Stomach (tissue), 9 donors: Measurements from ENCODE around the gene ACKR1. TPM values are rescaled to one million over a fixed set of nuclear protein-coding genes. Genes with fewer than 3 reads are reported as not detected.

Experiments
- DNase-seq, 2 donors: peaks; one replicate each; pipeline versions ENCODE4 v3.0.0 to v3.0.0-alpha.2; 2013 to 2019
- H3K27ac ChIP-seq, 5 donors: fragments of 200-600 bp in 4 of 5; sonication (generic) in 4 of 5; one replicate each; pipeline ENCODE4 v1.5.1; 2013 to 2019; ENCODE audit warnings: mild to moderate bottlenecking in 1 of 5, moderate library complexity in 1 of 5
- H3K27me3 ChIP-seq, 3 donors: fragments of 200-600 bp; sonication (generic); one replicate each; pipeline ENCODE4 v1.5.1; 2017 to 2019; ENCODE audit warnings: mixed run types in 1 of 3
- H3K36me3 ChIP-seq, 4 donors: fragments of 200-600 bp; sonication (generic); 1 replicate in 3 of 4; 2 replicates in 1 of 4; pipeline ENCODE4 v1.5.1; 2016 to 2019
- H3K4me1 ChIP-seq, 4 donors: fragments of 200-600 bp; sonication (generic); one replicate each; pipeline ENCODE4 v1.5.1; 2016 to 2019
- H3K4me3 ChIP-seq, 4 donors: fragments of 200-600 bp; sonication (generic) in 3 of 4; one replicate each; pipeline ENCODE4 v1.5.1; 2016 to 2019; ENCODE audit warnings: mild to moderate bottlenecking in 1 of 4
- H3K9me3 ChIP-seq, 4 donors: fragments of 200-600 bp; sonication (generic); one replicate each; pipeline ENCODE4 v1.5.1; 2016 to 2019
- CTCF ChIP-seq, 7 experiments: fragments of 450-650 bp in 4 of 7; fragments of 200-600 bp in 3 of 7; sonication (generic) in 3 of 7; IDR thresholded peaks; one replicate each; pipeline ENCODE4 v1.5.1; 2016 to 2019; ENCODE audit warnings: antibody characterized with exemption in 7 of 7, control low read depth in 2 of 7, mild to moderate bottlenecking in 1 of 7
- EP300 ChIP-seq: sonication (generic); formaldehyde crosslinking; IDR thresholded peaks from one replicate; pipeline ENCODE4 v1.6.1; 2017; ENCODE audit warnings: antibody characterized with exemption
- POLR2A ChIP-seq, 4 donors: fragments of 450-650 bp; IDR thresholded peaks; one replicate each; pipeline ENCODE4 v1.6.1; 2016; ENCODE audit warnings: antibody characterized with exemption in 4 of 4, control low read depth in 2 of 4, mild to moderate bottlenecking in 1 of 4, moderate library complexity in 1 of 4
- POLR2AphosphoS5 ChIP-seq, 3 donors: sonication (generic); formaldehyde crosslinking; IDR thresholded peaks; one replicate each; pipeline ENCODE4 v1.6.1; 2016; ENCODE audit warnings: antibody characterized with exemption in 3 of 3
- WGBS, 5 donors: extraction: QIAGEN DNeasy Blood & Tissue Kit in 3 of 5; methylation state at CpG; one replicate each; pipeline versions ENCODE4 v1.1.5 to v1.1.7; 2013 to 2018; 5-methylcytosine and 5-hydroxymethylcytosine counted together
- intact Hi-C: fragments of 100-400 bp; cut with DNase I; formaldehyde crosslinking; loops from one replicate; pipeline ENCODE4 v1.15.1; 2023; ENCODE audit warnings: low total_unique reads
- polyA plus RNA-seq, 3 donors: library from polyadenylated mRNA; stranded (reverse); fragments of 200-250 nt; gene quantifications; one replicate each; pipeline ENCODE4 v1.2.3, GENCODE V29; 2013
- total RNA-seq, 5 donors: library from RNA; depleted of rRNA; stranded (reverse); fragments of >200 nt; gene quantifications; one replicate each; pipeline versions ENCODE4 v1.1.0 to v1.2.3, GENCODE V29; 2014 to 2016
- donor health status: healthy with polysubstance abuse.
- donor health status: Bipolar disorder and iron deficiency.
- donor health status: healthy.

ACKR1 gene
- total and polyA plus RNA-seq, 8 donors, result 4.3 to 41.3 (median 12.4) TPM

GRCh38 chr1:159229896-159230295 lies 25.2 kb downstream of the ACKR1 start:
- H3K27ac ChIP-seq, result no peak overlapping the region
- H3K4me3 ChIP-seq, result no peak overlapping the region
- no peak for DNase-seq
- WGBS, 5 donors, result 3 to 14% (median 8%) methylated on average over 1 of the region's 1 CpG
- intact Hi-C loops, result no loop called here
- no peaks in the 10 kb centered on the region for H3K9me3 ChIP-seq
- H3K36me3 ChIP-seq, result no peaks in the 10 kb centered on the region
- H3K27me3 ChIP-seq, result peaks cover 0 to 7% (median 0%) of the 10 kb centered on the region in 3 donors
- no peaks in the 10 kb centered on the region for H3K4me1 ChIP-seq
- TF ChIP-seq CTCF (IDR thresholded peaks at IDR 0.05), result no peak
- no peak for TF ChIP-seq POLR2A (IDR thresholded peaks at IDR 0.05)
- no peak for TF ChIP-seq EP300
- TF ChIP-seq POLR2AphosphoS5 (IDR thresholded peaks at IDR 0.05), result no peak

- TF ChIP-seq CTCF (IDR thresholded peaks at IDR 0.05) (no peak), POLR2AphosphoS5 (IDR thresholded peaks at IDR 0.05) (no peak), POLR2A (IDR thresholded peaks at IDR 0.05) (no peak), EP300 (no peak)
- no peaks in the 10 kb centered on the region for H3K36me3 ChIP-seq
- 55 to 75% (median 67%) methylated on average over 4 of the region's 4 CpGs for WGBS, 5 donors
- H3K9me3 ChIP-seq, result peaks cover 0 to 15% (median 6%) of the 10 kb centered on the region in 4 donors
- H3K27ac ChIP-seq, result no peak overlapping the region
- DNase-seq, result no peak
- H3K4me1 ChIP-seq, result no peaks in the 10 kb centered on the region
- no peak overlapping the region for H3K4me3 ChIP-seq
- H3K27me3 ChIP-seq, result peaks cover 0 to 6% (median 0%) of the 10 kb centered on the region in 3 donors
- intact Hi-C loops, result no loop called here
Measured at GRCh38 chr1:159239551-159240220, 35.0 kb downstream of the ACKR1 start.

- H3K4me1 ChIP-seq, result no peaks in the 10 kb centered on the region
- no peak for TF ChIP-seq EP300
- TF ChIP-seq POLR2AphosphoS5 (IDR thresholded peaks at IDR 0.05), result no peak
- TF ChIP-seq CTCF (IDR thresholded peaks at IDR 0.05), result no peak
- TF ChIP-seq POLR2A (IDR thresholded peaks at IDR 0.05), result no peak
- intact Hi-C loops, result no loop called here
- DNase-seq, result no peak
- no peak overlapping the region for H3K27ac ChIP-seq
- H3K9me3 ChIP-seq, result peaks cover 0 to 54% (median 23%) of the 10 kb centered on the region in 4 donors
- no peaks in the 10 kb centered on the region for H3K27me3 ChIP-seq
- H3K36me3 ChIP-seq, result no peaks in the 10 kb centered on the region
- no peak overlapping the region for H3K4me3 ChIP-seq
- 78 to 96% (median 91%) methylated on average over 3 of the region's 3 CpGs for WGBS, 5 donors
Measured at GRCh38 chr1:159247266-159247665, 42.6 kb downstream of the ACKR1 start.

GRCh38 chr1:159248311-159248710 lies 43.6 kb downstream of the ACKR1 start:
- Histone ChIP-seq H3K27me3 (no peaks in the 10 kb centered on the region), H3K9me3 (peaks cover 0 to 44% (median 24%) of the 10 kb centered on the region in 4 donors), H3K4me1 (no peaks in the 10 kb centered on the region), H3K36me3 (no peaks in the 10 kb centered on the region), H3K4me3 (no peak overlapping the region), H3K27ac (no peak overlapping the region)
- TF ChIP-seq EP300, result no peak
- TF ChIP-seq POLR2A (IDR thresholded peaks at IDR 0.05), result no peak
- TF ChIP-seq POLR2AphosphoS5 (IDR thresholded peaks at IDR 0.05), result no peak
- no peak for TF ChIP-seq CTCF (IDR thresholded peaks at IDR 0.05)
- WGBS, 5 donors, result 18 to 47% (median 40%) methylated on average over 1 of the region's 1 CpG
- intact Hi-C loops, result no loop called here
- no peak for DNase-seq
